Measurements from ENCODE around the gene NANOS2.

NANOS2 gene

GRCh38 chr19:45913874-45914830, at the start of gene NANOS2:
Gene NANOS2 (minus strand): TSS chr19:45914778. CDS start chr19:45914693, 85 bp downstream.
- no peak for DNase-seq (ENCODE audit: low read depth in 4 of 4, low spot score in 1 of 4)

- DNase-seq (ENCODE audit: low read depth in 4 of 4, low spot score in 1 of 4), result no peak
These were observed 47.4 kb upstream of the NANOS2 start for GRCh38 chr19:45962021-45962420.

GRCh38 chr19:45960595-45961235, 46.1 kb upstream of the NANOS2 start:
- DNase-seq (ENCODE audit: low read depth in 4 of 4, low spot score in 1 of 4), result no peak

- no peak for DNase-seq (ENCODE audit: low read depth in 4 of 4, low spot score in 1 of 4)
These were observed 45.0 kb upstream of the NANOS2 start for GRCh38 chr19:45959517-45960025.

GRCh38 chr19:45958769-45959516, 44.4 kb upstream of the NANOS2 start:
- no peak for DNase-seq (ENCODE audit: low read depth in 4 of 4, low spot score in 1 of 4)

GRCh38 chr19:45958320-45958719, 43.7 kb upstream of the NANOS2 start:
- DNase-seq (ENCODE audit: low read depth in 4 of 4, low spot score in 1 of 4), result no peak

GRCh38 chr19:45955905-45956608, 41.5 kb upstream of the NANOS2 start:
- DNase-seq (ENCODE audit: low read depth in 4 of 4, low spot score in 1 of 4), result no peak

GRCh38 chr19:45954156-45954555, 39.6 kb upstream of the NANOS2 start:
- no peak for DNase-seq (ENCODE audit: low read depth in 4 of 4, low spot score in 1 of 4)

- DNase-seq (ENCODE audit: low read depth in 4 of 4, low spot score in 1 of 4), result no peak
These were observed 39.1 kb upstream of the NANOS2 start for GRCh38 chr19:45953676-45954075.

- DNase-seq (ENCODE audit: low read depth in 4 of 4, low spot score in 1 of 4), result peak in 3 of 4 experiments; percentile 18 to 36 (median 27)
These were observed 38.3 kb upstream of the NANOS2 start for GRCh38 chr19:45952686-45953505.

- DNase-seq (ENCODE audit: low read depth in 4 of 4, low spot score in 1 of 4), result no peak
These were observed 37.7 kb upstream of the NANOS2 start for GRCh38 chr19:45952341-45952685.

GRCh38 chr19:45947926-45948325, 33.3 kb upstream of the NANOS2 start:
- no peak for DNase-seq (ENCODE audit: low read depth in 4 of 4, low spot score in 1 of 4)

- DNase-seq (ENCODE audit: low read depth in 4 of 4, low spot score in 1 of 4), result no peak
These were observed 25.9 kb upstream of the NANOS2 start for GRCh38 chr19:45940515-45940805.

- no peak for DNase-seq (ENCODE audit: low read depth in 4 of 4, low spot score in 1 of 4)
These were observed 25.4 kb upstream of the NANOS2 start for GRCh38 chr19:45939792-45940514.

GRCh38 chr19:45938733-45939319, 24.2 kb upstream of the NANOS2 start:
- no peak for DNase-seq (ENCODE audit: low read depth in 4 of 4, low spot score in 1 of 4)

- DNase-seq (ENCODE audit: low read depth in 4 of 4, low spot score in 1 of 4), result no peak
These were observed 20.7 kb upstream of the NANOS2 start for GRCh38 chr19:45935267-45935666.

GRCh38 chr19:45934551-45935230, 20.1 kb upstream of the NANOS2 start:
- no peak for DNase-seq (ENCODE audit: low read depth in 4 of 4, low spot score in 1 of 4)

- no peak for DNase-seq (ENCODE audit: low read depth in 4 of 4, low spot score in 1 of 4)
These were observed 19.2 kb upstream of the NANOS2 start for GRCh38 chr19:45933759-45934158.

- DNase-seq (ENCODE audit: low read depth in 4 of 4, low spot score in 1 of 4), result no peak
These were observed 16.5 kb upstream of the NANOS2 start for GRCh38 chr19:45931055-45931454.
